NCI-H748 (cell line): ENCODE data around the gene TDRD9.

Experiments
- DNase-seq: peaks from one replicate; lab custom pipeline; 2025; ENCODE audit not compliant: unreplicated experiment; lab: John Stamatoyannopoulos, UW

Gene TDRD9

GRCh38 chr14:104087505-104087904 is 159.2 kb downstream of the TDRD9 start:
- DNase-seq, result no peak

GRCh38 chr14:104087981-104088850 is 160.0 kb downstream of the TDRD9 start:
- no peak for DNase-seq

DNA sequence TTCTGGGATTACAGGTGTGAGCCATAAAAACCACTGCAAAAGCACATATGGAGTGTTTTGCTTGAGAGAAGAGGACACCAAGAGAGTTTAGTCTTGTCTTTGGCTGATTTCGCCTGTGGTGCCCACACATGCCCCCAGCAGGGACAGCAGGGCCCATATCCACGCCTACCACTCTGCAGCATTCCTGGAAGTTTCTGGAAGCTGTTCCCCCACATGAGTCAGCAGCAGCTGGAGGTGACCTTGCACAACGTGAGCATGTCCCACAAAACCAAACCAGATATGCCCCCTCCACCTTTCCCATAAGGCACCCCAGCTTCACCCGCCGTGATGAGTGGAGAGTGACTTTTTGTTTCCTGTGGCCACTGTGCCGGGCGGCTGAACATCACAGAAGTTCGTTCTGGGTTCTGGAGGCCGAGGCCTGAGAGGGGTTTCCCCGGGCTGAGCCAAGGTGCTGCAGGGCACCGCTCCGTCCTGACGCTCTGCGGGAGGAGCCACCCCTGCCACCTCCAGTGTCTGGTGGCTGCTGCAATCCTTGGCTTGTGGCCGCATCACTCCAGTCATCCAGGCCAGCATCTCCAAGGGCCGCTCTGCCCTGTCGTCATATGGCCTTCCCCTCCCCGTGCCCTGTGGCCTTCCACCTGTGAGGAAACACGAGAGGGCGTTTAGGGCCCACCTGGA is 162.0 kb downstream of the TDRD9 start:
- DNase-seq, result no peak

- DNase-seq, result peak; percentile 15
Observed at GRCh38 chr14:104091061-104091926, 163.0 kb downstream of the TDRD9 start.

DNA sequence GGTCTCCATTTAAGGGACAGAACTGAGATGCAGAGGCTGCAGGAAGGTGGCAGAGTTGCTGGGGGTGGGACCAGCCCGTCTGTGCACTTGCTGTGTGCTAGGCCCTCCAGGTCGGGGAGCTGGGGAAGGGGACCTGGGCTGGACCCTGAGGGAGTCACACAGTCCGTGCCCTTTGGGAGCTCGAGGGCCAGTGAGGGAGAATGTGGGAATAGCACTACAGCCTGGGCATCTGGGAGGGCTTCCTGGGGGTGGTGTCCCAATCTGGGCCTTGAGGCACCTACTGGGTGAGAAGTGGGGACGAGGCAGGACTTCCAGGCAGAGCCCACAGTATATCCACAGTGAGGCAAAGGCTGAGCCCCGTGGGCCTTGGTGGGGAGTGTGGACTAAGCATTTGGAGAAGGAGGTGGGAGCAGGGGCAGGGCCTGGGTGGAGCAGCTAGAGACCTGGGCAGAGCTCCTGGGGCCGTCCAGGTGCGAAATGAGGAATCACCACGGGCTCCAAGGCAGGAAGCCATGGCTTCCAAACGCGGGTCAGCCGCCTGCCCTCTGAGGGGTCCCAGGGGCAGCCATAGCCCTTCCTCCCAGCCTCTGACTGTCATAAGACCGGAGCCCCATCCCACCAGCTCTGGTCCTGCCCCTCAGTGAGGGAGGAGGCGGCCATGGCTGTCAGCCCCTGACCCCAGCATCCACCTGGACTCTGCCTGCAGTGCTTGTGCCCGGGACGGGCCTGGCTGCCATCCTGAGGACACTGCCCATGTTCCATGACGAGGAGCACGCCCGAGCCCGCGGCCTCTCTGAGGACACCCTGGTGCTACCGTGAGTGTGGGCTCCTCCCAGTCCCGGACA is 163.9 kb downstream of the TDRD9 start:
- no peak for DNase-seq

DNA sequence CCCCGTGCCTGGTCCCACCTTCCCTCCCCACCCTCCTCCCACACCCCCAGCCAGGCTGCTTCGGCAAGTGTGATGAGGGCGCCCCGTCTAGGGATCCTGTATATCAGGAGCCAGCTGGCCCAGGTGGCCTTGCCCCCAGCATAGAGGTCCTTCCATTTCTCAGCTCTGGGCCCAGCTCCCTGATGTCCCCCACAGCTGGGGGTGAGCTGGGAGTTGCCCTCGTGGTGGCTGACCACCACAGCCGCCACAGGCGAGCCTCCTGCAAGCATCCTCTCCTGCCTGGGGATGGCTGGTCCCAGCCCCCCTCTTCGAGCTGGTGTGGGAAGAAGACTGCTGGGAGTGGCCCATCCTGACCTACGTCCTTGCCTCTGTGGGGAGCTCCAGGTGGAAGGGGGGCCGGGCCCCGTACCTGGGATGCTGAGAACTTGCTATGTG is 164.7 kb downstream of the TDRD9 start:
- no peak for DNase-seq

- DNase-seq, result no peak
Observed at GRCh38 chr14:104093366-104094055, 165.3 kb downstream of the TDRD9 start.

- DNase-seq, result no peak
Observed at GRCh38 chr14:104094056-104094708, 165.9 kb downstream of the TDRD9 start.

GRCh38 chr14:104094709-104095425 is 166.6 kb downstream of the TDRD9 start:
- DNase-seq, result peak; percentile 71

DNA sequence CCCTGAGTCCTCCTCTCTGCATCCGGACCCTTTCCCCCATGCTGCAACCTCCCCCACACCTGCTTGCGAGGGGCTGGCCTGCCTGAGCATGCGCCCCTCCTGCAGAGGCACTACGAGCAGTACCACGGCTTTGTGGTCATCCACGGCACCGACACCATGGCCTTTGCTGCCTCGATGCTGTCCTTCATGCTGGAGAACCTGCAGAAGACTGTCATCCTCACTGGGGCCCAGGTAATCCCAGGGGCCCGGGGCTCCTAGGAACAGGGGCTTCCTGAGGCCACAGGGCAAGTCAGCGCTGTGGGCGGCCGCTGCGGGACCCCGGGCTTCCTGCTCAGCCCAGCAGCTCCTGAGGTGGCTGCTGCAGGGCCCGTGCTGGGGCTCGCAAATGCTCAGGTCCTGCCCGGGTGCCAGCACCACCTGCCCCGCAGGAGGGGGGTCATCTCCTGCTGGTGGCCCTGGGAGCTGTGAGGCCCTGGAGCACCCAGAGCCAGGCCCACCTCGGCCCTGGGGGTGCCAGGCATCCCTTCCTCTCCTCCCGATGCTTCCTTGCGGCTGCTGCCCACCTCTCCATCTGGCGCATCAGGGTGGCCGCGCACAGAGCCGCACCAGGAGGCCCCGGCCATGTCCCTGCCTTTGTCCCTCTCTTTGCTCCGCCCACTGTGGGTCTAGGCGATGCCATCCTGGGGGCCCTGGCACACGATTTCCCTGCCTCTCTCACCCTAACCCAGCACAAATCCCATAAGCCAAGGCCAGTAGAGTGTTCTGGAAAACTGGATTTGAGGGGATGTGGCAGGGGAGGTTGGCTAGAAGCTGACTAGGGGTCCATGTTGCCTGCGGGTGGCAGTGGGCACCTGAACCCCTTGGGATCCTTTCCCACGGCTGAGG is 167.4 kb downstream of the TDRD9 start:
- no peak for DNase-seq

DNA sequence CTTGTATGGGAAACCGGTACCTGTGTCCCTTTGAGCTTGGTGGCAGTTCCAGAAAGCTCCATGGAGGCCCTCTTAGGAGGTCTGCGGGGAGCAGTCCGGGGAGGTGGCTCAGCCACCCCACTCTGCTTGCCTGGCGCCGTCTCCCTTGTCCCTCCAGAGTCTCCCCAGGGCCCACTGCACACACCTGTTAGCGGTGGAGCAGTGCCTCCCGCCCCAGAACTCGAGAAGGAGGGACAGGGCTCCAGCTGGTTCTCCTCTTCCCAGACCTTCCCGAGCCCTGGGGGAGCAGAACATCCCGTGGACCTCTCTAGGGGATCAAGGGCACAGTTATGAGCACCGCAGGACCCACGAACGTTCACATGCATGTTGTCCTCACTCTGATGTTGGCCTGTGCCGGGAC is 168.1 kb downstream of the TDRD9 start:
- no peak for DNase-seq

GRCh38 chr14:104096751-104097700 is 168.8 kb downstream of the TDRD9 start:
- peak; percentile 31 for DNase-seq

DNA sequence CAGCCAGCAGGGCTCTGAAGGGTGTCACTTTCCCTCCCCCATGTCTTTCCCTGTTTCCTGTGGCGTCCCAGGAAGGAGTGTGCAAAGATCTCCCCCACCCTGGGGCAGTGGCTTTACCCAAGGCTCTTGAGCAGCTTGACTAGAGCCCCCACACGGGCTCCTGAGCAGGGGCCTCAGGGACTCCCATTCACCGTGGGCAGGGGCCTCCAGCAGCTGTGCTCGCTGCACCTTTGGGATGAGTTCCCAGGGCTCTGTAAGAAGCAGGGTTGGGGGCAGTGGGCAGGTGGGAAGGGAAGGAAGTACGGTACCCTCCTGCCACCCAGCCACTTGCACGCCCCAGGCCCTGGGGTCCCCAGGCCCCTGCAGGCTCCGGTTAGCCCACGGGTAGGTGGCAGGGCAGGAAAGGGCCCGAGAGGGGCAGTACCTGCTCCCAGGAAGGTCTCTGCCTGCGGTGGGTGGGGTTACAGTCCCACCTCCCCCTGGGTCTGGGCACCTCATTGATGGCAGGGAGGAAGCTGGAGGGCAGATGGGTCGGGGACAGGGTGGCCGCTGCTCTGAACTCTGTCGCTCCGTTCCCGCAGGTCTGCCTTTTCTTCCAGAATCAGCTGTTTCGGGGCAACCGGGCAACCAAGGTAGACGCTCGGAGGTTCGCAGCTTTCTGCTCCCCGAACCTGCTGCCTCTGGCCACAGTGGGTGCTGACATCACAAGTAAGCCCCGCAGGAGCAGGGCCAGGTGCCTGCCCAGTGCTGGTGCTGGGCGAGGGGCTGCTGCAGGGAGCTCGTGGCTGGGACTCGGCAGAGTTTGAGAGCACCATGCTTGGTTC is 170.2 kb downstream of the TDRD9 start:
- no peak for DNase-seq

DNA sequence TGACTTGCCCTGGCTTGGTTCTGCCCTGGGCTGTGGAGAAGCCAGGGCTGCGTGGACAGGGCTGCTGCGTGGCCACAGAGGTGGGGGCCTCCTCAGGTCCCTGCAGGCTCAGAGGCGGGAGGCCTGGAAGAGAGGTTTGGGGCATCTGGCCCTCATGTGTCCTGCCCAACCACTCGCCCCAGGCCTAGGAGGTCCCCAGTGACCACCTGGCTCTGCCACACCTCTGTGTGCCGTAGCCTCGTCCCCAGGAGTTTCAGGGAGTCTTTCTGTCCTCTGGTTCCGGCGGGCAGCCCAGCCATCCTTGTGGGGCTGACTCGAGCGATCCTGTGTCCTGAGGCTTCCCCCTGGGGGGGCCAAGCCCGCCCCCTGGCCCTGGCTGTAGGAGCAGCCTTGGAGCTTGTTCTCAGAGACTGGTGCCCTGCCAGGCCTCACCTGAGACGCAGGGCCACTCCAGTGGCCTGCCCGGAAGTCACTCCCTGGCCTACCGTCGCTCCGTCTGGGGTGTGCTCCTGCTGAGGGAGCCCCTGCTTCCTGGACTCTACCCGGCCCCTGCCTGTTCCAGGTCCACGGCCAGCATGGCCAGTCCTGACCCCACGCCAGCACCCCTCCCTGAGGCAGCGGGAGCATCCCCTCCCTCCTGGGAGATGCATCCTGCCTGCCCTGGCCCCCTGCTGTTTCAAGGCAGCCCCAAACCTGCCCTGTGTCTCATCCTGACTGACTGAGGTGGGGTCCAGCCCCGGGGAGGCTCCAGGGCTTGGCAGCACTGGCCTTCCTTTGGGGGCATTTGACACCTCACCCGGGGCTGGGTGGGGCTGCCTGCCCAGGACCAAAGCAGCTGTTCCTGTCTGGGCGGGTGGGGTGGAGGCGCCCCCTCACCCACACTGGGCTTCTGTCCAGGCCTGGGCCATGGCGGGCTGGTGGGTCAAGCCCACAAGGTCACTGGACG is 171.1 kb downstream of the TDRD9 start:
- no peak for DNase-seq
